Adipocyte (in vitro differentiated cells): ENCODE measurements around the gene PRSS27.

ENCODE experiments used
- DNase-seq: peaks from one replicate; pipeline ENCODE4 v3.0.0-alpha.2; 2015; ENCODE audit warnings: low read depth
- H3K27me3 ChIP-seq: replicated peaks from 2 replicates; pipeline ENCODE4 v1.7.0; 2013; ENCODE audit warnings: mild to moderate bottlenecking, low read length, moderate library complexity; ENCODE audit not compliant: control insufficient read depth, insufficient read depth
- H3K36me3 ChIP-seq: 2 replicates; pipeline ENCODE4 v1.7.0; 2013; ENCODE audit warnings: low read length, mild to moderate bottlenecking, moderate library complexity; ENCODE audit not compliant: control insufficient read depth, insufficient read depth, severe bottlenecking
- H3K4me1 ChIP-seq: 2 replicates; pipeline ENCODE4 v1.7.0; 2013; ENCODE audit warnings: mild to moderate bottlenecking, low read length, moderate library complexity; ENCODE audit not compliant: control insufficient read depth, insufficient read depth
- H3K4me3 ChIP-seq: 2 replicates; pipeline ENCODE4 v1.7.0; 2013; ENCODE audit warnings: mild to moderate bottlenecking, low read length, moderate library complexity
- H3K9ac ChIP-seq: 2 replicates; pipeline ENCODE4 v1.7.0; 2013; ENCODE audit warnings: mild to moderate bottlenecking, low read length, moderate library complexity
- H3K9me3 ChIP-seq: 2 replicates; pipeline ENCODE4 v1.7.0; 2013; ENCODE audit warnings: mild to moderate bottlenecking, low read length, moderate library complexity; ENCODE audit not compliant: control insufficient read depth

The PRSS27 gene

GRCh38 chr16:2749936-2750335 is 29.9 kb upstream of the PRSS27 start:
- Histone ChIP-seq H3K4me3 (no peak overlapping the region), H3K36me3 (no peaks in the 10 kb centered on the region), H3K9ac (no peak overlapping the region), H3K4me1 (peaks cover 13% of the 10 kb centered on the region), H3K27me3 (no peaks in the 10 kb centered on the region), H3K9me3 (no peaks in the 10 kb centered on the region)
- DNase-seq: no peak

GRCh38 chr16:2749476-2749875 is 29.5 kb upstream of the PRSS27 start:
- H3K27me3 ChIP-seq: no peaks in the 10 kb centered on the region
- H3K9me3 ChIP-seq: no peaks in the 10 kb centered on the region
- H3K4me3 ChIP-seq: no peak overlapping the region
- DNase-seq: no peak
- no peak overlapping the region for H3K9ac ChIP-seq
- peaks cover 9% of the 10 kb centered on the region for H3K4me1 ChIP-seq
- no peaks in the 10 kb centered on the region for H3K36me3 ChIP-seq

- Histone ChIP-seq H3K9me3 (no peaks in the 10 kb centered on the region), H3K4me3 (no peak overlapping the region), H3K36me3 (no peaks in the 10 kb centered on the region), H3K4me1 (peaks cover 9% of the 10 kb centered on the region), H3K27me3 (no peaks in the 10 kb centered on the region), H3K9ac (no peak overlapping the region)
- DNase-seq: no peak
Measured at GRCh38 chr16:2748757-2749455, 28.9 kb upstream of the PRSS27 start.

- Histone ChIP-seq H3K9me3 (no peaks in the 10 kb centered on the region), H3K9ac (no peak overlapping the region), H3K4me1 (no peaks in the 10 kb centered on the region), H3K36me3 (no peaks in the 10 kb centered on the region), H3K27me3 (no peaks in the 10 kb centered on the region), H3K4me3 (no peak overlapping the region)
- no peak for DNase-seq
Measured at GRCh38 chr16:2745961-2746360, 25.9 kb upstream of the PRSS27 start.

GRCh38 chr16:2745116-2745890 is 25.3 kb upstream of the PRSS27 start:
- no peak overlapping the region for H3K4me3 ChIP-seq
- no peak for DNase-seq
- no peaks in the 10 kb centered on the region for H3K36me3 ChIP-seq
- H3K4me1 ChIP-seq: no peaks in the 10 kb centered on the region
- H3K9ac ChIP-seq: no peak overlapping the region
- no peaks in the 10 kb centered on the region for H3K9me3 ChIP-seq
- no peaks in the 10 kb centered on the region for H3K27me3 ChIP-seq

GRCh38 chr16:2744711-2745110 is 24.7 kb upstream of the PRSS27 start:
- Histone ChIP-seq H3K36me3 (no peaks in the 10 kb centered on the region), H3K4me3 (no peak overlapping the region), H3K9ac (no peak overlapping the region), H3K27me3 (no peaks in the 10 kb centered on the region), H3K9me3 (no peaks in the 10 kb centered on the region), H3K4me1 (no peaks in the 10 kb centered on the region)
- no peak for DNase-seq

- peaks cover 5% of the 10 kb centered on the region for H3K27me3 ChIP-seq
- H3K4me1 ChIP-seq: no peaks in the 10 kb centered on the region
- DNase-seq: no peak
- no peaks in the 10 kb centered on the region for H3K9me3 ChIP-seq
- no peak overlapping the region for H3K9ac ChIP-seq
- H3K36me3 ChIP-seq: no peaks in the 10 kb centered on the region
- no peak overlapping the region for H3K4me3 ChIP-seq
Measured at GRCh38 chr16:2743007-2743810, 23.2 kb upstream of the PRSS27 start.

- no peak for DNase-seq
- Histone ChIP-seq H3K36me3 (no peaks in the 10 kb centered on the region), H3K27me3 (peaks cover 5% of the 10 kb centered on the region), H3K9ac (no peak overlapping the region), H3K9me3 (no peaks in the 10 kb centered on the region), H3K4me3 (no peak overlapping the region), H3K4me1 (no peaks in the 10 kb centered on the region)
Measured at GRCh38 chr16:2742323-2743006, 22.4 kb upstream of the PRSS27 start.

GRCh38 chr16:2741168-2741567 is 21.1 kb upstream of the PRSS27 start:
- Histone ChIP-seq H3K36me3 (no peaks in the 10 kb centered on the region), H3K9ac (no peak overlapping the region), H3K4me1 (no peaks in the 10 kb centered on the region), H3K4me3 (no peak overlapping the region), H3K27me3 (peaks cover 5% of the 10 kb centered on the region), H3K9me3 (no peaks in the 10 kb centered on the region)
- DNase-seq: no peak

GRCh38 chr16:2740476-2740875 is 20.5 kb upstream of the PRSS27 start:
- Histone ChIP-seq H3K4me1 (no peaks in the 10 kb centered on the region), H3K9ac (no peak overlapping the region), H3K36me3 (no peaks in the 10 kb centered on the region), H3K4me3 (no peak overlapping the region), H3K9me3 (no peaks in the 10 kb centered on the region), H3K27me3 (peaks cover 5% of the 10 kb centered on the region)
- DNase-seq: no peak
